Measurements from ENCODE around the gene CYP26C1.
"Not testable (repeated sequence)": the region's sequence is repeated elsewhere in the genome, so short reads cannot be mapped to it uniquely, and the experiment has no call there.

The CYP26C1 gene

DNA sequence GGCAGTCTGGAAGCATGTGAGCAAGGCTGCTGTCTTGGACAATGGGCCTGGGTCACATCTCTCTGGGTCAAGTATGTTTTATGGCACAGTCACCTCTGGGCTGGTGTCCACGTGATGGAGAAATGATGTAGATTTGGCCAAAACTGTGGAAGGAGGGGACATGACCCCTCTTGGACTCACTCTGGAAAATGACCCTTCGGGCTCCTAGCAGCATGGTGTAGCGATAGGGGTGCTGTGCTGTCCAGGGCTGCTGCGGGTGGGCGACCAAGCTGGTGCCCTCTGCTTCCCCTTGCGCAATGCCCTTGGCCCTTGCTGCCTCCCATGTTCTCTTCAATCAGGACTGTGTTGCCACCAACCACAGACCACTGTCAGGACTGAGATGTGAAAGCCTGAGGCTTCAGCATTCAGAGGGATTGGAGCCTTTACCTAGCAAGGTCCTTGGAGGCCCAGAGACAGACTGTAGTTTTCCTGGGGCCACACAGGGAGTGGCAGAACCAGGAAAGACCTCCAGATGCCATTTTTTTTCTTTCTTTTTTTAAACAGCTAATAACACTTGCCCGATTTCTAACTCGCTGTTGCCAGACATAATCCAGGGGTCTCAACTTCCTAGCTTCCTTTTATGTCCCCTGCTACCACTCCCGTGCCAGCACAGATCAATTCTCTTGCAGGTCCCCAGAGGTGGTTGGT, 19.2 kb downstream of the CYP26C1 start:
- DNase-seq (ENCODE audit: low read depth): no peak

DNA sequence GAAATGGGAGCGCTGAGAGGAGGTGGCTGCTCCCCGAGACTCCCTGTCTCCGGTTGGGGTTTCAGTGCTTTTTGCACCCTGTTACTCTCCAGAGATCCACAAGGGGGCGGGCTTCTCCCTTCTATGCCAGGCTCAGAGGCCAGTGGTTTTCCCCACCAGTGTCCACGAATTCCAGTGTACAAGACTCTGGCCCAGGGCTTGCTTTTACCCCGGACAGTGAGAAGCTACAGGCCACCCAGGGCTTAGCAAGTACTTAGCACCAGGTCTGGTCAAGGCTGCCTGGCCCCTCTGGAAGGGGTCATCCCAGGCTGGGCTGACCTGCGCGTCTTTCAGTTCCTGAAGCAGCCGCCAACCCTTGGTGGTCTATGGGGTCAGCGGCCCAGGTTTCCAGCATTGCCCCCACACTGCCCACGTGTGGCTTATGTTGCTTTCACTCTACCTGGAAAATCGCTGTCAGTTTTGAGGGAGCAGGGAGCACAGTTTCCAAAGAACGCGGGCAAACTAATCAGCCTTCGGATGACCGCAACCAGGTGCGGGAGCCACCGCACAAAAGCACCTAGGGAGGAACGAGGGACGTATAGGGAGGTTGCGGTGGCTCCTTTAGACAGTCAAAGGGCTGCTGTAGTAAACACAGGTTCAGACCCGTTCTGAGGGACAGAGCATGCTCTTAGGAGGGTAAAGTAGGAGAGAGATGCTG, 19.9 kb downstream of the CYP26C1 start:
- no peak for DNase-seq (ENCODE audit: low read depth)

DNA sequence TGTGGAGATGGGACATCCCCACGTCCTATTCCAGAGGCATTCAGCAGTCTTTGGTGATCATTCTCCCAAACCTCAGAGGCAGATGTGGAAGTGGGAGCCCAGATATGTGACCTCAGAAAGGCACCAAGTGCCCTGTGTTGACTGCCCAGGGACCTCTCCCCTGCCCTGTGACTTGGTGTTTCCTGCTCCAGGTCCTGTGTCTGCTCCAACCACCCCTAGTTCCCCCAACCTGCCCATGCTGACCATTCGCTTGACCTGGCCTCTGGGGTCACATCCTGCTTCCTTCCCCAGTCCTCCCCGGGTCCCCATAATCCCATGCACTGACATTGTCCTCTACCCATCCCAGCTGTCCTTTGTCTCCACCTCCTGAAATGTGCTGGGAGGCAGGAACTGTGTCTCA, 20.7 kb downstream of the CYP26C1 start:
- DNase-seq (ENCODE audit: low read depth): no peak

DNA sequence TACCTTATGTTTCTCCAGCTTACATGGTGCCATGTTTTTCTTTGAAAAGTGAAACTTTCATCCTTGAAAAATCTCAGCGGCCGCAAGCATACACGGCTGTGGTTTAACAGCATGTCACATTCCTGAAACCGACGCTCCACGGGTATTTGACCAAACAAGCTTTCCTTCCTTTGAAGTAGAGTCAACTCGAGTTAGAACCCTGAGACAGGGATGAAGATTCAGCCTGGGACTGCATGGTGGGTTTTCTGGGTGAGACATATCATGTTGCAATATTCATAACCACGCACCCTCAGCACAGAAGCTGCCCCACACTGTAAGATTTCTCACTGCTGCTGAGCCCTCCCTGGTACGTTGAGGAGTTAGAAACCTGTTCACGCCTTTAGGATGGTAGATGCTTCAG, 21.2 kb downstream of the CYP26C1 start:
- DNase-seq (ENCODE audit: low read depth): no peak

DNA sequence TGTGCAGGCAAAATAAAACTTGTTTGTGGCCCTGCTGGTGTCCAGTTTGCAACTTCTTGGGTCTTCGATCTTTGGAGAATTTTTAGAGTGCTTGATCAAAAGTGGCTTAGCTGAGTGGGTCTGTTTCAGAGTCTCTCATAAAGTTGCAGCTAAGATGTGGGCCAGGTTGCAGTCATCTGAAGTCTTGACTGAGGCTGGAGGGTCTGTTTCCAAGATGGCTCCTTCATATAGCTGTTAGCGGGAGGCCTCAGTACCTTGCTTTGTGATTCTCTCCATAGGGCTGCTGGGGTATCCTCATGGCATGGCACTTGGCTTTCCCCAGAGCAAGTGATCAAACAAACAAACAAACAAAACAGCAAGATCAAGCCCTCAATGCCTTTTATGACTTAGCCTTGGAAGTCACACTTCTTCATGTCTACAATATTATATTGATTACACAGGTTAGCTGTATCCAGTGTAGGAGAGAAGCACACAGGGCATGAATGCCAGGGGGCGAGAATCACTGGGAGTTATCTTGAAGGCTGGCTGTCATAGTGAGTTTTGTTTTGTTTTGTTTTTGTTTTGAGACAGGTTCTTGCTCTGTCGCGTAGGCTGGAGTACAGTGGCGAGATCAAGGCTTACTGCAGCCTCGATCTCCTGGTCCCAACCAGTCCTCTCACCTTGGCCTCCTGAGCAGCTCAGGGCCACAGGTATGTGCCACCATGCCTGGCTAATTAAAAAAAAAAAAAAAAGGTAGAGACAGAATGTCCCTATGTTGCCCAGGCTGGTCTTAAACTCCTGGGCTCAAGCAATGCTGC, 23.3 kb downstream of the CYP26C1 start:
- DNase-seq (ENCODE audit: low read depth): no peak

DNA sequence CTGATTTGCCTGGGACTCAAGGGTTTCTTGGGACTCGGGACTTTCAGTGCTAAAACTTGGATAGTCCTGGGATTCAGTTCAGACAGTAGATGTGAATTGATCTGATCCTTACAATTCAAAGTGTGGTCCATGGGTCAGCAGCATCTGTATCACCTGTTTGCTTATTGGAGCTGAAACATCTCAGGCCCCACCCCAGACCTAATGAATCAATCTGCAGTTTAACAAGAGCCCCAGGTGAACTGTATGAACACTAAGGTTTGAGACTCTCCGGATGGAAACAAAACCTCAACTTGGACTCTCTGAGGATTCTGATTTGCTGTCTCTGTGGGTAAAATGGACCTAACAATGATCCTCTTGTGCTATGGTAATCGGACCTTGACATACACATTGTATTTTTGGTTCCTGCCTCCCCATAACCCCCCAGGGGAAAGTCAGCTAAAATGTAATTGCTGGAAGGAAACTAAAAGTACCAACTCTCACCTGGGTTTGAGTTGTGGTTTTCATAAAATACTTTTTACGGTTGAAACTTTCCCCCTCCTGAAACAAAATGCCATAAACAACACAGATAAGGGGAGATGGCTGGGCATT, 24.8 kb downstream of the CYP26C1 start:
- no peak for DNase-seq (ENCODE audit: low read depth)

DNA sequence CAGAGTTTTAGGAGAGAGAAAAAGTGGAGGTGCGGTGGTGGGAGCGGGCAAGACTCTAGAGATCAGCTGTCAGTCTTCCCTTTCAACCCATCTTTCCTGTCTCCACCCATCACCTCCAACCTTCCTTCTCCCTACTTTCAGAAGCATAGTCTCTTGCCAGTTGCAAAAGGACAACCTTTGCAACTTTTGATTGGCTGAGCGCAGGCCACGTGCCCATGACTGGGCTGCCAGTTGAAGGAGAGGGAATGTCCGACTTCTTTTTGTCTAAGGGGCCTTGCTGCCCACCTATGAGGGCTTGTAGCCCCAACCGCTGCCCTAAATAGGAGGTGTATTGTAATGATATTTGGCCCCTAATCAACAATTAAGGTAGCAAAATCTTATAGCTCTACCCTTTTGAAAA, 25.7 kb downstream of the CYP26C1 start:
- DNase-seq (ENCODE audit: low read depth): no peak

DNA sequence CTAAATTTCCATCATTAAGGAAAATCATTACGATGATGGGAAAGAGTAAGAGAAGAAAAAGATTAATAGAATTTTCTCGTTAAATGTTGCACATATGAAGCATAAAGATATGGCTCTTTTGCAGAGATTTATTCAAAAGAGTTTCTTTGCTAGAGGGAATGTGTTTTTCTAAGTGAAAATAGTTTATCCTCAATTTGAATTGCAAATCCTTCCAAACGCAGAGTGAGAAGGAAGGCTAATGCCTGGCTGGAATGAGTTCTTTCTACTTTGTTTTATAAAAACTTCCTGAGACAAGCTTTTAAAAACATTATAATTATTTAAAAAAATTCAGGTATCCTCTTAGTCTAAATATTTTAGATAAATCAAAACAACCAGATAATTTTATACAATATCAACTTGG, 27.2 kb downstream of the CYP26C1 start:
- DNase-seq (ENCODE audit: low read depth): no peak

DNA sequence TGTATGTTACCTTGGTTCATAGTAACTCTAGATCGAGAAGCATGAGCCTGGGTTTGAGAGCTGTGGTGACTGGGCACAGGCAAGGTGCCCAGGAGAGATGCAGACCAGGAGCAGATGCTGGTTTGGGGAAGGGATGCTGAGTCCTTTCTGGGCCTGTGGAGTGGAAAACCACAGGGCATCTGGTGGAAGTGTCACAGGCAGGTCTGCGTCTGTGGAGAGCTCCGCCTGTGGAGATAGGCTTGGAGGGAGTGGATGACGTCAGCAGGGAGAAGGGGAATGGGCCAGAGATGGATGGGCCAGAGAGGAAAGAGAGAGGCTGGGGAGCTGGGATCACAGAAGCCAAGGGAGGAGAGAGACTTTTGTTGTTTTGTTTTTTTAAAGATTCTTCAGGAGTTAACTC, 27.9 kb downstream of the CYP26C1 start:
- DNase-seq (ENCODE audit: low read depth): no peak

DNA sequence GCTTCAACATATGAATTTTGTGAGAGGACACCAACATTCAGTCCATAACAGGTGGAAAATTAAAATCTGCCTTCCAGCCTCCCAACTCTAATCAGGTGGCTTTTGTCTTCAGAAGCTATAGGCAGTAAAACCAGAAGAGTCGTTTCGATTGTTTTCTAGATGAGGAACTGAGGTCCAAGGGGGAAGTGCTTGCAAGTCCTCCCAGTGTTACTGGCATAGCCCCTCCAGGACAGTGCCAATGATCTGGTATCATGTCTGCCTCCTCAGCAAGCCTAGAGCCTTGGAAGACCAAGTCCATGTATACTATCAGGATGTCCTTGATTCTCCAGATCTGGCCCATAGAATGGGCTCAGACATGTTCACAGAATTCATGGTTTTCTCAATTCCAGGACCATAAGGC, 30.0 kb downstream of the CYP26C1 start:
- no peak for DNase-seq (ENCODE audit: low read depth)

DNA sequence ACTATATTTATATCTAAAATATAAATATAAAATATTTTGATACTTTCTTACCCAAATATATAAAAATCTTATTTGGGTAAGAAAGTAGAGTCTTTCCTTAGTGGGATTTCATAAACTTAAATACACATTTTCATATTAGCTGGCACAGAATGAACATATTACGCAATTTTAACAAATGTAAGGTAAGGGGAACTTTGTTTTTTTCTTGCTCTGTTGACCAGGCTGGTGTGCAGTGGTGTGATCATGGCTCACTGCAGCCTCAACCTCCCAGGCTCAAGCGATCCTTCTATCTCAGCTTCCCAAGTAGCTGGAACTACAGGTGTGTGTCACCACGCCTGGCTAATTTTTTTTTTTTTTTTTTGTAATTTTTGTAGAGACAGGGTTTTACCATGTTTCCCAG, 31.4 kb downstream of the CYP26C1 start:
- DNase-seq (ENCODE audit: low read depth): no peak

DNA sequence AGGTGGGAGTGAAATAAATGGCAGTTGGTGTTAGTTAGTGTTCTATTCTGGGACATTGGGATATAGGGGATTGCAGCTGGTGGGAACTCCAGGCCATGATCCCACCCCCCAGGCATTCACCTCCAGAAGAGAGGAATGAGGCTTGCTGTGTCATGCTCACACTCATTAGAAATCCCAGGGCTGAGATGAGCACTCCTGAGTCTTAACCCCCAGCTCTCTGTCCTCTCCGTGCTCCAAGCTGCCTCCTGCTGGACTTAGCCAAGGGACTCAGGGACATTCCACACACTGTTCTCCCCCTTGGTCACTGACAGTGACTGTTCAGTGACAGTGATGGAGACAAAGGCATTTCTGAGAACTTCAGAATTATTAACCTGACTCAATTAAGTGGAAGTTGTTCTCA, 34.6 kb downstream of the CYP26C1 start:
- no peak for DNase-seq (ENCODE audit: low read depth)

DNA sequence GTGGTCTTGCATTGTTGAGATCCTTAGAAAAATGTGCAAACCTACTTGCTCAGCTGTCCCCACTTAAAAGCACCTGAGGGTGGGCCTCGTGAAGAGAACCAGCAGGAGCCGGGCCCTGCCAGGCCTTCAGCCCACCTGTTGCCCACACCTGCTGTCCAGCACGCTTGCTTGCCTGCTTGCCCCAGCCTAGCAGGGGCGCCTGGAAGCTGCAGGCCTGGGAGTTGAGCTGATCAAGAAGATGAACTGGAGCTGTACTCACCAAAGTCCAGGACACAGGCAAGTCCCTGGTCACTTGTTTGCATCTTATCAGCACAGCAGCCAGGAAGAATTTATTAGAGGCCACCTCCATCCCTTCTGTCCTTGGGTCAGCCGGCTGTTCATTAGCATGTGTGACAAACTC, 36.3 kb downstream of the CYP26C1 start:
- DNase-seq (ENCODE audit: low read depth): no peak

DNA sequence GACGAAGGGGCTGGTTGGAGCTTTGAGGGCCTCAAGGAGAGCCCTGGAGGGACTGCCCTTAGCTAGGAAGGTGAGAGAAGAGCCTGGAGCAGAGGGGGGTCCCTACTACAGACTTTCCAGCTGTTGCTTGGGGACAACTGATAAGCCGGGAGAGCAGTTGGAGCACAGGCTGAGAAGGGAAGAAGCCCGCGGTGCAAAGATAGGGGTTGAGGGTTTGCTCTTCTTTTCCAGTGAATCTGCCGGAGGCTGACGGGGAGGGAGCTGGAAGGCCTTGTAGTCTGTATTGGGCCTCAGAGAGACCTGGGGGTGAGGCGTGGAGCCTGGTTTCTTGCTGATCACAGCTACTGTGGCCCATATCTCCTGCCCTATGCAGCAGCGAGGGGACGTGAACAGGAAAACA, 36.8 kb downstream of the CYP26C1 start:
- no peak for DNase-seq (ENCODE audit: low read depth)

DNA sequence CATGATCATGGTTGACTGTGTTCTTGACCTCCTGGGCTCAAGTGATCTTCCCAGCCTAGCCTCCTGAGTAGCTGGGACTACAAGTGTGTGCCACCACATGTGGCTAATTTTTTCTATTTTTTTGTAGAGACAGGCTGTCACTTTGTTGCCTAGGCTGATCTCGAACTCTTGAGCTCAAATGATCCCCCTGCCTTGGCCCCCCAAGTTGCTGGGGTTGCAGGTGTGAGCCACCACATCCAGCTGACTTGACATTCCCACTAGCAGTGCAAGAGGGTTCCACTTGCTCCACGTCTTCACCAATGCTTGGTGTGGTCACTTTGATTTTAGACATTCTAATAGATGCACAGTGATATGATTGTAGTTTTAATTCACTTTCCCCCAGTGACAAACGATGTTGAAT, 38.2 kb downstream of the CYP26C1 start:
- no peak for DNase-seq (ENCODE audit: low read depth)

DNA sequence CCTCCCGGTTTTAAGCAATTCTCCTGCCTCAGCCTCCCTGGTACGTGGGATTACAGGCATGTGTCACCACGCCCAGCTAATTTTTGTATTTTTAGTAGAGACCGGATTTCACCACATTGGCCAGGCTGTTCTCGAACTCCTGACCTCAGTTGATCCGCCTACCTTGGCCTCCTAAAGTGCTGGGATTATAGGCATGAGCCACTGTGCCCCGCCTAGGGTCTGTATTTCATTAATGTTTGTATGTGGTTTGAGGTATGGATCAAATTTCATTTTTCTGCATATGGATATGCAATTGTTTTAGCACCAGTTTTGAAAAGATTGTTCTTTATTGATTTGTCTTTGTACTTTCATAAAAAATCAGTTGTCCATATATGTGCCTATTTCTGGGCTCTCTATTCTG, 39.1 kb downstream of the CYP26C1 start:
- no peak for DNase-seq (ENCODE audit: low read depth)

DNA sequence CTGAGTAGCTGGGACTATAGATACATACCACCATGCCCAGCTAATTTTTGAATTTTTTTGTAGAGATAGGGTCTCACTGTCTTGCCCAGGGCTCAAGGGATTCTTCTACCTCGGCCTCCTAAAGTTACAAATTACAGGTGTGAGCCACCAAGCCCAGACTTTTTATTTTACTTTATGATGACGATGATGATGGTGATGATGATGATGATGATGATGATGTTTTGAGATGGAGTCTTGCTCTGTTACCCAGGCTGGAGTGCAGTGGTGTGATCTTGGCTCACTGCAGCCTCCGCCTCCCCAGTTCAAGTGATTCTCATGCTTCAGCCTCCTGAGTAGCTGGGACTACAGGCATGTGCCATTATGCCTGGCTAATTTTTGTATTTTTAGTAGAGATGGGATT, 40.5 kb downstream of the CYP26C1 start:
- not testable (repeated sequence) for DNase-seq (ENCODE audit: low read depth)

DNA sequence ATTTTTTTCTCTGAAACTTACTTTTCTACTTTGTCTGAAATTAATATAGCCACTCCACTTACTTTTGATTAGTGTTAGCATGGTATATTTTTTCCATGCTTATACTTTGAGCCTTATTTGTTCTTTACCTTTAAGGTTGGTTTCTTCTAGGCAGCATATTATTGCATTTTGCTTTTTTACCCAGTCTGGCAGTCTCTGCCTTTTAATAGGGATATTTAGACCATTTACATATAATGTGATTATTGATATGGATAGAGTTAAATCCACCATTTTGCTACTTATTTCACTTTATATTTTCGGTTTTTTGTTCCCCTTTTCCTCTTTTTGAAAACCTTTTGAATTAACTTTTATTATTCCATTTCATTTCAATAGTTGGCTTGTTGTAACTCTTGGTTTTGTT, 43.4 kb downstream of the CYP26C1 start:
- DNase-seq (ENCODE audit: low read depth): no peak

DNA sequence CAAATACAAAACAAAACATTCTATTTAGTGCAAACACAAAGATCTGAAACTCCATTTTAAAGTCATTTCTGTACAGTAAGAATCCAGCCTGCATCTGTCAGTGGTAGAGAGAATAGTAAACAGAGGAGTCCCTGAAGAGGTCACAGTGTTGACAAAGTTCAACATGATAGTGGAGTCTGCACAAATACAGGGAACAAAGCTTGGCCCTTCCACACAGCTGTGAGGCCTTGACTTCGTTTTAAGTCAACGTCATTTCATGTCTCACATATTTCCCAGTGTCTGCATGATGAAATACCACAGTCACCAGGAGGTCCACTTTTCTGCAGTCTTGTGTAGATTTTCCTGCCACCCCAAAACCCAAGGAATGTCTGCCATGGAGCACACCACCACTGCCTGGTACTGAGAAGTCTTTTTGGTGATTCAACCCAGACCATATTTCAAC, 46.1 kb downstream of the CYP26C1 start:
- no peak for DNase-seq (ENCODE audit: low read depth)

DNA sequence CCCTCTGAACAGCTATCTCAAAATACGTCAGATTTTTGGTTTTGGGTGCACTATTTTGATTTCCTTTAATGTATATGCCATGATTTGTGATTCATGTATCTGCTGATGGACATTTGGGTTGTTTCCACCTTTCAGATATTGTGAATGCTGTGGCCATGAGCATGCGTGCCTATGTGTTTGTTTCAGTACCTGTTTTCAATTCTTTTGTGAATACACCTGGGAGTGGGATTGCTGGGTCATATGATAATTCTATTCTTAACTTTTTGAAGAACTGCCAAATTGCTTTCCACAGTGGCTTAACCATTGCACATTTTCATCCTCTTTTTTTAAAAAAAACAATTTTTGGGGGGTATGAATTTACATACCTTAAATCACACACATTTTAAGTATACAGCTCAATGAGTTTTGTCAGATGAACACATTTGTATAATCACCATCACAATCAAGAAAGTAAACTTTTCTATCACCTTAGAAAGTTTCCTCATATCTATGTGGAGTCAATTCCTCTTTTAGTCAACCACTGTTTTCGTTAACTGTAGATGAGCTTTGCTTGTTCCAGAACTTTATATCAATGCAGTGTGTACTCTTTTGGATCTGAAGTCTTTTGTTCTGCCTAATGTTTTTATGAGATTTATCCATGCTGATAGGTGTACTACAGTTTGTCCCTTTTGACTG, 50.0 kb downstream of the CYP26C1 start:
- DNase-seq (ENCODE audit: low read depth): no peak

DNA sequence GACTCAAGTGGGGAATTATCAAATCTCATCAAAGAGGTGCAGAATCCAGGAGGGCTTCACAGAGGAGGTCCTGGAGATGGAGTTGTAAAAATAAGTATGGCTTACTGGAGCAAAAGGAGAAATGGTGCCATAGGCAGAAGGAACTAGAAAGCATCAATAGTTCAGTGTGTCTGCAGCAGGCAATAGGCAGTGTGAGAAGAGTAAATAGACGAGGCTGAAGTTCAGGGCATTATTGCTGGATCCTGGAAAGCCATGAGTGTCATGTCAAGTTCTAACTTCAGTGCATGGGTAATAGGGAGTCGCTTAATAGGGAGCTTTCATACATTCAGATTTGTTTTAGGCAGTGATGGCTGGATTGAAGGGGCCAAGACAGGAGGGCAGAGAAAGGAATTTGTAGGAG, 52.4 kb downstream of the CYP26C1 start:
- DNase-seq (ENCODE audit: low read depth): no peak

DNA sequence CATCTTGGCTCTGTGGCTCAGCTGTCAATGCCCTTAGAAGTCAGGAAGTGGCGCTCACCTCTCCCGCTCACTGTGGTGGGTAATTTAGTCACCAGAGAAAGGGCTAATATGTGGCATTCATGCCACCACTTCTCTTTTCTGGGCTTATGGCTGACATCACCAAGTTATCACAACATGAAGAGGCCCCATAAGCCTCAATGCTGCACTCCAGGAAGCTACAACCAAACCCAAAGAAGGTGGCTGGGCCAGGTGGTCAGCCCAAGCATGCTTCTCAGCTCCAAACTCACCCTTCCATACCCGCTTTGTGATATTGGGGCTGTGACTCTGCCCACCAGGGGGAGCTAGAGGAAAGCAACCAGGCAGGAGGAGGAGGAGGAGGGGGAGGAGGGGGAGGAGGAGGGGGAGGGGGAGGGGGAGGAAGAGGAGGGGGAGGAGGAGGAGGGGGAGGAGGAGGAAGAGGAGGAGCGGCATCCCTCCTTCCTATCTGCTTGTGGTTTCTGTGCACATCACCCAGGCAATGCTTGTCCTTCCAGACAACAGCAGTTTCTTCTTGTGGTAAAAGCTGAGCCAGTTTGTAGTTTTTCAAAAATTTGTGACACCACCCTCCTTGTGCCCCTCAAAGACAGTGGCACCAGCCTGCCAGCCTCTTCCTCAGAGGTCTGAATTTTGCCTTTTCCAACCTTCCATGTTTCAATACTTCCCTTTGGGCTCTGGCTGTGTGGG, 55.2 kb downstream of the CYP26C1 start:
- peak; percentile 34 for DNase-seq (ENCODE audit: low read depth)
